Measurements from ENCODE around the gene CREB5. TPM values are rescaled to one million over a fixed set of nuclear protein-coding genes. Genes with fewer than 3 reads are reported as not detected.

CREB5 gene
- total and polyA plus RNA-seq, 2 experiments from 2014 or later, result 2.4 to 4.4 TPM

DNA sequence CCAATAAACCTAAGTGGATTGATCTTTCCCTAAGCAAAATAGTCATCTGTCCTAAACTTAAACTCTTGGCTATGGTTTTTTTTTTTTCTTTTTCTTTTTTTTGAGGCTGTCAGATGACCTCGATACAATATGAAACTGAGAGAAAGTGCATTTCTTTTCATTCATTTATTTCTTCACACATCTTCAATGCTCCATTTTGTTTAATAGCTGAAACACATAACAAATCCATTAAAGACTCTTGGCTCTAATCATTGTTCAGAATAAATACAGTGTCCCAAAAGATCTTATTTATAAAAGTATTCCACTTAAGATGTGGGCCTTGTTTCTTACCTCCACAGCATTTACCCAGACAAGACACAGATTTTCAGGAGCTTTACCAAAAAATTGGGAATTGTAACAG lies 350.3 kb downstream of the CREB5 start:
- Histone ChIP-seq H3K4me3 (no peak overlapping the region), H4K20me1 (replicated peaks; ENCODE audit: insufficient read depth) (no peaks in the 10 kb centered on the region), H3K4me1 (ENCODE audit: insufficient read depth) (0 out of 2 replicates have a peak, but pooled peaks cover 2% of the 10 kb centered on the region), H3K27ac (ENCODE audit: low read depth) (no peak overlapping the region), H2AFZ (no peak overlapping the region), H3K9me2 (ENCODE audit: insufficient read depth) (no peaks in the 10 kb centered on the region), H3K36me3 (ENCODE audit: insufficient read depth) (no peaks in the 10 kb centered on the region), H3K27me3 (ENCODE audit: insufficient read depth) (no peaks in the 10 kb centered on the region), H3K79me2 (replicated peaks; ENCODE audit: insufficient read depth) (no peaks in the 10 kb centered on the region), H3F3A (replicated peaks; ENCODE audit: low read depth) (no peaks in the 10 kb centered on the region), H3K4me2 (no peak overlapping the region)
- Mint-ChIP-seq H3K27ac (no peak overlapping the region), H3K27me3 (ENCODE audit: insufficient read depth, low read depth, poor library complexity) (no peaks in the 10 kb centered on the region), H3K4me3 (no peak overlapping the region), H3K9me3 (no peaks in the 10 kb centered on the region), H3K36me3 (ENCODE audit: low read depth) (no peaks in the 10 kb centered on the region), H3K4me1 (peaks cover 9% of the 10 kb centered on the region; the same call in 2 of the 3 replicates)
- no peak for ATAC-seq
- TF ChIP-seq ZNF114 (CRISPR knock-in tag; IDR thresholded peaks at IDR 0.05), result no peak
- TF ChIP-seq, protein P1, sequence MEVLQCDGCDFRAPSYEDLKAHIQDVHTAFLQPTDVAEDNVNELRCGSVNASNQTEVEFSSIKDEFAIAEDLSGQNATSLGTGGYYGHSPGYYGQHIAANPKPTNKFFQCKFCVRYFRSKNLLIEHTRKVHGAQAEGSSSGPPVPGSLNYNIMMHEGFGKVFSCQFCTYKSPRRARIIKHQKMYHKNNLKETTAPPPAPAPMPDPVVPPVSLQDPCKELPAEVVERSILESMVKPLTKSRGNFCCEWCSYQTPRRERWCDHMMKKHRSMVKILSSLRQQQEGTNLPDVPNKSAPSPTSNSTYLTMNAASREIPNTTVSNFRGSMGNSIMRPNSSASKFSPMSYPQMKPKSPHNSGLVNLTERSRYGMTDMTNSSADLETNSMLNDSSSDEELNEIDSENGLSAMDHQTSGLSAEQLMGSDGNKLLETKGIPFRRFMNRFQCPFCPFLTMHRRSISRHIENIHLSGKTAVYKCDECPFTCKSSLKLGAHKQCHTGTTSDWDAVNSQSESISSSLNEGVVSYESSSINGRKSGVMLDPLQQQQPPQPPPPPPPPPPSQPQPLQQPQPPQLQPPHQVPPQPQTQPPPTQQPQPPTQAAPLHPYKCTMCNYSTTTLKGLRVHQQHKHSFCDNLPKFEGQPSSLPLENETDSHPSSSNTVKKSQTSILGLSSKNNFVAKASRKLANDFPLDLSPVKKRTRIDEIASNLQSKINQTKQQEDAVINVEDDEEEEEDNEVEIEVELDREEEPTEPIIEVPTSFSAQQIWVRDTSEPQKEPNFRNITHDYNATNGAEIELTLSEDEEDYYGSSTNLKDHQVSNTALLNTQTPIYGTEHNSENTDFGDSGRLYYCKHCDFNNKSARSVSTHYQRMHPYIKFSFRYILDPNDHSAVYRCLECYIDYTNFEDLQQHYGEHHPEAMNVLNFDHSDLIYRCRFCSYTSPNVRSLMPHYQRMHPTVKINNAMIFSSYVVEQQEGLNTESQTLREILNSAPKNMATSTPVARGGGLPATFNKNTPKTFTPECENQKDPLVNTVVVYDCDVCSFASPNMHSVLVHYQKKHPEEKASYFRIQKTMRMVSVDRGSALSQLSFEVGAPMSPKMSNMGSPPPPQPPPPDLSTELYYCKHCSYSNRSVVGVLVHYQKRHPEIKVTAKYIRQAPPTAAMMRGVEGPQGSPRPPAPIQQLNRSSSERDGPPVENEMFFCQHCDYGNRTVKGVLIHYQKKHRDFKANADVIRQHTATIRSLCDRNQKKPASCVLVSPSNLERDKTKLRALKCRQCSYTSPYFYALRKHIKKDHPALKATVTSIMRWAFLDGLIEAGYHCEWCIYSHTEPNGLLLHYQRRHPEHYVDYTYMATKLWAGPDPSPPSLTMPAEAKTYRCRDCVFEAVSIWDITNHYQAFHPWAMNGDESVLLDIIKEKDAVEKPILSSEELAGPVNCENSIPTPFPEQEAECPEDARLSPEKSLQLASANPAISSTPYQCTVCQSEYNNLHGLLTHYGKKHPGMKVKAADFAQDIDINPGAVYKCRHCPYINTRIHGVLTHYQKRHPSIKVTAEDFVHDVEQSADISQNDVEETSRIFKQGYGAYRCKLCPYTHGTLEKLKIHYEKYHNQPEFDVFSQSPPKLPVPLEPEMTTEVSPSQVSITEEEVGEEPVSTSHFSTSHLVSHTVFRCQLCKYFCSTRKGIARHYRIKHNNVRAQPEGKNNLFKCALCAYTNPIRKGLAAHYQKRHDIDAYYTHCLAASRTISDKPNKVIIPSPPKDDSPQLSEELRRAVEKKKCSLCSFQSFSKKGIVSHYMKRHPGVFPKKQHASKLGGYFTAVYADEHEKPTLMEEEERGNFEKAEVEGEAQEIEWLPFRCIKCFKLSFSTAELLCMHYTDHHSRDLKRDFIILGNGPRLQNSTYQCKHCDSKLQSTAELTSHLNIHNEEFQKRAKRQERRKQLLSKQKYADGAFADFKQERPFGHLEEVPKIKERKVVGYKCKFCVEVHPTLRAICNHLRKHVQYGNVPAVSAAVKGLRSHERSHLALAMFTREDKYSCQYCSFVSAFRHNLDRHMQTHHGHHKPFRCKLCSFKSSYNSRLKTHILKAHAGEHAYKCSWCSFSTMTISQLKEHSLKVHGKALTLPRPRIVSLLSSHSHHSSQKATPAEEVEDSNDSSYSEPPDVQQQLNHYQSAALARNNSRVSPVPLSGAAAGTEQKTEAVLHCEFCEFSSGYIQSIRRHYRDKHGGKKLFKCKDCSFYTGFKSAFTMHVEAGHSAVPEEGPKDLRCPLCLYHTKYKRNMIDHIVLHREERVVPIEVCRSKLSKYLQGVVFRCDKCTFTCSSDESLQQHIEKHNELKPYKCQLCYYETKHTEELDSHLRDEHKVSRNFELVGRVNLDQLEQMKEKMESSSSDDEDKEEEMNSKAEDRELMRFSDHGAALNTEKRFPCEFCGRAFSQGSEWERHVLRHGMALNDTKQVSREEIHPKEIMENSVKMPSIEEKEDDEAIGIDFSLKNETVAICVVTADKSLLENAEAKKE (CRISPR knock-in tag; IDR thresholded peaks at IDR 0.05), result no peak
- no peak for TF ChIP-seq ZNF331 (CRISPR knock-in tag; IDR thresholded peaks at IDR 0.05; ENCODE audit: low read depth)
- no peak for TF ChIP-seq CREB1 (CRISPR knock-in tag; IDR thresholded peaks at IDR 0.05; ENCODE audit: low read depth)
- TF ChIP-seq, protein P2, sequence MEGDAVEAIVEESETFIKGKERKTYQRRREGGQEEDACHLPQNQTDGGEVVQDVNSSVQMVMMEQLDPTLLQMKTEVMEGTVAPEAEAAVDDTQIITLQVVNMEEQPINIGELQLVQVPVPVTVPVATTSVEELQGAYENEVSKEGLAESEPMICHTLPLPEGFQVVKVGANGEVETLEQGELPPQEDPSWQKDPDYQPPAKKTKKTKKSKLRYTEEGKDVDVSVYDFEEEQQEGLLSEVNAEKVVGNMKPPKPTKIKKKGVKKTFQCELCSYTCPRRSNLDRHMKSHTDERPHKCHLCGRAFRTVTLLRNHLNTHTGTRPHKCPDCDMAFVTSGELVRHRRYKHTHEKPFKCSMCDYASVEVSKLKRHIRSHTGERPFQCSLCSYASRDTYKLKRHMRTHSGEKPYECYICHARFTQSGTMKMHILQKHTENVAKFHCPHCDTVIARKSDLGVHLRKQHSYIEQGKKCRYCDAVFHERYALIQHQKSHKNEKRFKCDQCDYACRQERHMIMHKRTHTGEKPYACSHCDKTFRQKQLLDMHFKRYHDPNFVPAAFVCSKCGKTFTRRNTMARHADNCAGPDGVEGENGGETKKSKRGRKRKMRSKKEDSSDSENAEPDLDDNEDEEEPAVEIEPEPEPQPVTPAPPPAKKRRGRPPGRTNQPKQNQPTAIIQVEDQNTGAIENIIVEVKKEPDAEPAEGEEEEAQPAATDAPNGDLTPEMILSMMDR (conservative IDR thresholded peaks at IDR 0.05; ENCODE audit: low read depth in 2 of 2), result no peak
- TF ChIP-seq NANOG (IDR thresholded peaks at IDR 0.05; ENCODE audit: borderline replicate concordance), result no peak
- TF ChIP-seq EZH2phosphoT487 (IDR thresholded peaks at IDR 0.05; ENCODE audit: unreplicated experiment), result no peak
- no peak for TF ChIP-seq POLR2AphosphoS5 (IDR thresholded peaks at IDR 0.05; ENCODE audit: low read depth)
- TF ChIP-seq, protein P3, sequence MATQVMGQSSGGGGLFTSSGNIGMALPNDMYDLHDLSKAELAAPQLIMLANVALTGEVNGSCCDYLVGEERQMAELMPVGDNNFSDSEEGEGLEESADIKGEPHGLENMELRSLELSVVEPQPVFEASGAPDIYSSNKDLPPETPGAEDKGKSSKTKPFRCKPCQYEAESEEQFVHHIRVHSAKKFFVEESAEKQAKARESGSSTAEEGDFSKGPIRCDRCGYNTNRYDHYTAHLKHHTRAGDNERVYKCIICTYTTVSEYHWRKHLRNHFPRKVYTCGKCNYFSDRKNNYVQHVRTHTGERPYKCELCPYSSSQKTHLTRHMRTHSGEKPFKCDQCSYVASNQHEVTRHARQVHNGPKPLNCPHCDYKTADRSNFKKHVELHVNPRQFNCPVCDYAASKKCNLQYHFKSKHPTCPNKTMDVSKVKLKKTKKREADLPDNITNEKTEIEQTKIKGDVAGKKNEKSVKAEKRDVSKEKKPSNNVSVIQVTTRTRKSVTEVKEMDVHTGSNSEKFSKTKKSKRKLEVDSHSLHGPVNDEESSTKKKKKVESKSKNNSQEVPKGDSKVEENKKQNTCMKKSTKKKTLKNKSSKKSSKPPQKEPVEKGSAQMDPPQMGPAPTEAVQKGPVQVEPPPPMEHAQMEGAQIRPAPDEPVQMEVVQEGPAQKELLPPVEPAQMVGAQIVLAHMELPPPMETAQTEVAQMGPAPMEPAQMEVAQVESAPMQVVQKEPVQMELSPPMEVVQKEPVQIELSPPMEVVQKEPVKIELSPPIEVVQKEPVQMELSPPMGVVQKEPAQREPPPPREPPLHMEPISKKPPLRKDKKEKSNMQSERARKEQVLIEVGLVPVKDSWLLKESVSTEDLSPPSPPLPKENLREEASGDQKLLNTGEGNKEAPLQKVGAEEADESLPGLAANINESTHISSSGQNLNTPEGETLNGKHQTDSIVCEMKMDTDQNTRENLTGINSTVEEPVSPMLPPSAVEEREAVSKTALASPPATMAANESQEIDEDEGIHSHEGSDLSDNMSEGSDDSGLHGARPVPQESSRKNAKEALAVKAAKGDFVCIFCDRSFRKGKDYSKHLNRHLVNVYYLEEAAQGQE (IDR thresholded peaks at IDR 0.05; ENCODE audit: unreplicated experiment), result no peak
- TF ChIP-seq EZH2 (IDR thresholded peaks at IDR 0.05; ENCODE audit: low read depth, unreplicated experiment), result no peak
- TF ChIP-seq JUNB (IDR thresholded peaks at IDR 0.05; ENCODE audit: unreplicated experiment), result no peak
- no peak for TF ChIP-seq STAT1 (IDR thresholded peaks at IDR 0.05; ENCODE audit: unreplicated experiment)
- TF ChIP-seq, protein P4, sequence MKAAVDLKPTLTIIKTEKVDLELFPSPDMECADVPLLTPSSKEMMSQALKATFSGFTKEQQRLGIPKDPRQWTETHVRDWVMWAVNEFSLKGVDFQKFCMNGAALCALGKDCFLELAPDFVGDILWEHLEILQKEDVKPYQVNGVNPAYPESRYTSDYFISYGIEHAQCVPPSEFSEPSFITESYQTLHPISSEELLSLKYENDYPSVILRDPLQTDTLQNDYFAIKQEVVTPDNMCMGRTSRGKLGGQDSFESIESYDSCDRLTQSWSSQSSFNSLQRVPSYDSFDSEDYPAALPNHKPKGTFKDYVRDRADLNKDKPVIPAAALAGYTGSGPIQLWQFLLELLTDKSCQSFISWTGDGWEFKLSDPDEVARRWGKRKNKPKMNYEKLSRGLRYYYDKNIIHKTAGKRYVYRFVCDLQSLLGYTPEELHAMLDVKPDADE (IDR thresholded peaks at IDR 0.05), result no peak
- no peak for DNase-seq (ENCODE audit: low spot score)
